AG09309 (cell line): ENCODE data around the gene ARCN1.

Experiments used
- DNase-seq: peaks from one replicate; pipeline ENCODE4 v3.0.0-alpha.2; 2010; ENCODE audit warnings: low read depth
- H3K4me3 ChIP-seq: 2 replicates; pipeline ENCODE4 v1.5.1; 2011; ENCODE audit warnings: mild to moderate bottlenecking, low read depth, low read length, moderate library complexity; ENCODE audit not compliant: control insufficient read depth
- TF ChIP-seq, protein P1 (sequence below): IDR thresholded peaks from 2 replicates; pipeline ENCODE4 v1.5.1; 2011; ENCODE audit warnings: mild to moderate bottlenecking, low read depth, low read length, inconsistent platforms; ENCODE audit not compliant: insufficient read depth, control insufficient read depth; ENCODE audit errors: missing control alignments

The ARCN1 gene

DNA sequence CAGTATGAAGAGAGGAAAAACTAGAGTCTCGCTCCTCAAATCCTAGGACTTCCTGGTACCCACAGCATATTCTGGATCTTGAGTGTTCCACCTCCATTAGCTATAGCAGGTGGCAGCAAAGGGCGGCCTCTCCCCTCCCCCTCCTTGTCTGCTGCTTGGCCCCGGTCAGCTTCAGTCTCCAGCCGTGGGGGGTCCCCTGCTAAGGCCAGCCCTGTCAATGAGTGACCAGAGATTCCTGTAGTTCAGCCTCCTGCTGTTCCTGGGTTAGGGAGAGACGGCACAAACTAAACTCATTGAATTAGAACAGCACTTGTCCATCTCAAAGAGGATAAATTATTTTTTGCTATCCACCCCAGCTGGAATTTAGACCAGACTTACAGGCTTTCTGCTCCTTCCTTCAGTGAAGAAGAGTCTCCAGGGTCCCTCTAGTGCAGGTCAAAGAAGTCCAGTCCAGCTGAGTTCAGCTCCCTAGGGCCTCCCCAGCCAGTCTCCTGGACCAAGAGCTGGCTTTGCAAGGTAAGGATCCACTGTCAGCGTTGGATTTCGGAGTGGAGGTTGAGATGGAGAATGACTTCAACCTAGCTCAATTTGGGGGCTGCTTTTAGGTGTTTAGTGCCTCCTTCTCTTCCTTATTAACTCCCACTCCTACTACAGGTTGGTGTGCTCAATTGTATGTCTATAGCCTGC is 34.1 kb downstream of the ARCN1 start:
- no peak for DNase-seq
- TF ChIP-seq, protein P1, sequence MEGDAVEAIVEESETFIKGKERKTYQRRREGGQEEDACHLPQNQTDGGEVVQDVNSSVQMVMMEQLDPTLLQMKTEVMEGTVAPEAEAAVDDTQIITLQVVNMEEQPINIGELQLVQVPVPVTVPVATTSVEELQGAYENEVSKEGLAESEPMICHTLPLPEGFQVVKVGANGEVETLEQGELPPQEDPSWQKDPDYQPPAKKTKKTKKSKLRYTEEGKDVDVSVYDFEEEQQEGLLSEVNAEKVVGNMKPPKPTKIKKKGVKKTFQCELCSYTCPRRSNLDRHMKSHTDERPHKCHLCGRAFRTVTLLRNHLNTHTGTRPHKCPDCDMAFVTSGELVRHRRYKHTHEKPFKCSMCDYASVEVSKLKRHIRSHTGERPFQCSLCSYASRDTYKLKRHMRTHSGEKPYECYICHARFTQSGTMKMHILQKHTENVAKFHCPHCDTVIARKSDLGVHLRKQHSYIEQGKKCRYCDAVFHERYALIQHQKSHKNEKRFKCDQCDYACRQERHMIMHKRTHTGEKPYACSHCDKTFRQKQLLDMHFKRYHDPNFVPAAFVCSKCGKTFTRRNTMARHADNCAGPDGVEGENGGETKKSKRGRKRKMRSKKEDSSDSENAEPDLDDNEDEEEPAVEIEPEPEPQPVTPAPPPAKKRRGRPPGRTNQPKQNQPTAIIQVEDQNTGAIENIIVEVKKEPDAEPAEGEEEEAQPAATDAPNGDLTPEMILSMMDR: no peak
- H3K4me3 ChIP-seq: no peak overlapping the region

DNA sequence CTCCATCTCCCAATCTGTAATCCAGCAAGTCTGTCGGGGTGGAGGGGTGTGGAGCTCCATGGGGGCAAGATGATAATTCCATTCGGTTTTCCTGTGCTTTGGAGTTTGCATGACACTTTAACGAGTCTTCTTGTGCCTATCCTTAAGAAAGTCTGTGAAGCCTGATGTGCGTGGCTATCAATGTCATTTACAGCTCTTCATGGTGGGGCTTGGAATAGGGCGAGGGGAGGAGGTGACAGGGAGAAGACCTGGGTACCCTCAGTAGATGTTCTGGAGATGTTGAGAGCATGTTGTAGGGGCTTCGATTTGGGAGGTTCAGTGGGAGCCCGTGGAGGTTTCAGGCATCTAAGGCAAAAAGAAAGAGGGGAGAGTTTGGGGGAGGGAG is 34.6 kb downstream of the ARCN1 start:
- no peak overlapping the region for H3K4me3 ChIP-seq
- no peak for DNase-seq
- TF ChIP-seq, protein P1: no peak

DNA sequence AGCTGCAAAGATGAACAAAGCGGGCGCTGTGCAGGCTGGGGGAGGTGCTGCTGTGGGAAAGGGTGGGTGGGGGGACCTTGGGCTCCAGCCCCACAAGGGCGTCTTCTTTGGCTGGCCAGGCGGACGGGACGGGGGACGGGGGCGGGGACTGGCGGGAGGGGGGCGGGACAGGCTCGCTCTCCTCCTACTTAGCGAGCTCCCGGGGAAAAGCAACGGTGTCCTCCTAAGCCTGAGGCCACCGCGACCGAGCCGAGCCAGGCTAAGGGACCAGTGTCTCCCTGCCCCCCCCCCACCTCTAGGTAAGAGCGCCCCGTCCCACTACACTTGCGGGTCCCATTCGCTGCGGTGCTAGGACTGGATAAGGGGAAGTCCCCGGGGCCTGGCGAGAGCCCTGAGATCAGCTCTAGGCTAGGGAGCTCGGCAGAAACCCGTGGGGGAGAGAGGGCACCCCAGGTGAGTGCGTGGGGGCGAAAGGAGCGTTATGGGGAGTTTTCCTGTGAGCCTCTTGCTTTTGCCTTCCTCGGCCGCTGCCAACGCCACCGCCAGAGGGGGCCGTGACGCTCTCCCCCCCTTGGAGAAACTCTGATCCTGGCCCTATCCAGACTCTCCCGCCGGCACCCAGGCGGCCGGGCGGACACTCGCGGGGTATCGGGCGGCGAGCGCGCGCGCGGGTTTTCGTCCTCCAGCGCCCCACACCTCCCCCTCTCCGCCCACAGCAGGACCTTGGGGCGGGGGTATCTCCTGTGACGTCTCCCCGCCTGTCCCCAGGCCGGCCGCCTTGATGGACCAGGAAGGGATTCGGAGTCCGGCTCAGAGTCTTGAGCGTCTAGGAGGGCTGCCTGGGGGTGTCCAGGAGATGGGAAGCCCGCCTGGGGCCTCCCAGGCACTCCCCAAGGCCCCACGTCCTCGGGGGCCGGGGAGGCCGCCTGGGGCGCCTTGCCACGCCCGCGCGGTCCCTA is 35.5 kb downstream of the ARCN1 start, which contains the start of gene PHLDB1:
Gene PHLDB1 (plus strand): TSS at position 215 of the 959 bp plus-strand sequence. CDS start 6,222 bp downstream, outside the sequence.
- H3K4me3 ChIP-seq: peak within 1 kb of the TSS; percentile 80
- DNase-seq: no peak
- TF ChIP-seq, protein P1: peak; percentile 69

DNA sequence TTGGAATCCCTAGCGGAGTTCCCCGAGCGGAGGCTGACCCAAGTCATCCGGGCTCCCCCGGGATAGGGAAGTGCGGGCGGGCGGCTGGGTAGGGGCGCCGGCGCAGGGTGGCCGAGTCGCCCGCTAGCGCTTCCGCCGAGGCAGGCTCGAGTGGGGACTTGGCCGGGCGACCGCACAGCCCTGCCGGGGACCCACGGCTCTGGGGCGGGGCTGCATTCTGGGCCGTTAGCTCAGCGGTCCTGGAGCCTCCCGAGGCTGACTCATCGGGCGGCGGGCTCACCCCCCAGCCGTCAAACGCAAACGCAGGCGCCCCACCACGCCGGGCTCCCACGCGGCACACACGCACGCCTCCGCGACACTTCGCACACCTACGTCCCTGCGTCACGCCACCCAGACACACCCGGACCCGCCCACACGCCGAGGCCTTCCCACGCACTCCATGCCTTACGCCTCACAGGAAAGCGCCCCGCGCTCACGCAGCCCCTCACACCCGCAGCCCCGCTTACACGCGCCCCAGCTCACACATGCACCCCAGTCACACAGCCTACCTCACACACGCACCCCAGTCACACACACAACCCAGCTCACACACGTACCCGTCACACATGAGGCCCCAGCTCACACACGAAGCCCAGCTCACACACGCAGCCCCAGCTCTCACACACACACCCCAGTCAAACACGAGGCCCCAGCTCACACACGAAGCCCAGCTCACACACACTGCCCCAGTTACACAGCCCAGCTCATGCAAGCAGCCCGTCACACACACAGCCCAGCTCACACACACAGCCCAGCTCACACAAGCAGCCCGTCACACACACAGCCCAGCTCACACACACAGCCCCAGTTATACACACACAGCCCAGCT is 36.4 kb downstream of the ARCN1 start:
- no peak for DNase-seq
- H3K4me3 ChIP-seq: peak overlapping the region; percentile 80
- TF ChIP-seq, protein P1: no peak

DNA sequence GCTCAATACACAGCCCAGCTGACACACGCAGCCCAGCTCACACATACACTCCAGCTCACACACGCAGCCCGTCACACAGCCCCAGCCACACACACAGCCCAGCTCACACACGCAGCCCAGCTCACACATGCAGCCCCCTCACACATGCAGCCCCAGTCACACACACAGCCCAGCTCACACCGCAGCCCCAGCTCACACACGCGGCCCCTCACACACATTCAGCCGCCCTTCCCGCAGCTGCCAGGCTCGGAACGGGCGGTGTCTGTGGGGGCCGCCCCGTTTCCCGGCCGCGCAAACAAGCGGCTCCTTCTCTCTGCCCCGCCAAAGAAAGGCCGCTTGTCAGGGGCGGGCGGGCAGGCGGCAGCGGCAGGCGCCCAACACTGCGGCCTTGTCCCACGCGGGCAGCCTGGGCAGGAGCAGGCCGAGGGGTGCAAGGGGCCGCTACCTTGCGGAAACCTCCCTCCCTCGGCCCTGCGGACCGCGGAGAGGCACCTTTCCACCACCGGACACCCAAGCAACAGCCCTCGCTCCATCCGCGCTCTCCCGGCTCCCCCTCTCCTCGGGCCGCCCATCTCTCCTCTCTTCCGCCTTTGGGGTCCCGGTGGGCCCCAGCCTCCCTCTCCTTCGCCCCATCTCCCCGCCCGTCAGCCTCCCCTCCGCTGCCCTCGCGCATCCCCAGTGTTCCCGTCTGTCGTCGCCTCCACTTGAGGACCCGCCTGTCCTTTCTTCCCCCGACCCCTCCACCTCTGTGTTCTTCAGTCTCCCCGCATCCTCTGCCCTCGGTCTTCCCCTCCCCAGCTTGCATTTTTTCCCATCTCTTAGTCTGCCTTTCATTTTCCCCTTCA is 37.4 kb downstream of the ARCN1 start:
- TF ChIP-seq, protein P1: no peak
- DNase-seq: no peak
- peak overlapping the region; percentile 80 for H3K4me3 ChIP-seq
